Liver (tissue), 9 donors: ENCODE results near the gene PKHD1. TPM values are rescaled to one million over a fixed set of nuclear protein-coding genes. Genes with fewer than 3 reads are reported as not detected.
A peak's percentile ranks its signal among the peaks of the same experiment; 100 is the strongest.

Experiments
- DNase-seq: peaks from one replicate; pipeline ENCODE4 v3.0.0-alpha.2; 2017; ENCODE audit warnings: low spot score
- H3K27ac ChIP-seq, 2 donors: one replicate each; pipeline ENCODE4 v1.7.0; 2013; ENCODE audit warnings: inconsistent platforms in 2 of 2, low read length in 2 of 2, control low read depth in 1 of 2, low read depth in 1 of 2, mild to moderate bottlenecking in 1 of 2
- H3K27me3 ChIP-seq, 4 donors: one replicate each; pipeline versions ENCODE4 v1.6.1 to v1.7.0; 2013; ENCODE audit warnings: low read length in 3 of 4, inconsistent platforms in 1 of 4, mild to moderate bottlenecking in 1 of 4, moderate library complexity in 1 of 4; ENCODE audit not compliant: control insufficient read depth in 4 of 4, insufficient read depth in 4 of 4
- H3K36me3 ChIP-seq, 4 donors: one replicate each; pipeline versions ENCODE4 v1.6.1 to v1.7.0; 2013; ENCODE audit warnings: low read length in 3 of 4, mild to moderate bottlenecking in 3 of 4, low read depth in 1 of 4, moderate library complexity in 1 of 4; ENCODE audit not compliant: control insufficient read depth in 4 of 4, insufficient read depth in 3 of 4
- H3K4me1 ChIP-seq, 4 donors: one replicate each; pipeline versions ENCODE4 v1.6.1 to v1.7.0; 2013; ENCODE audit warnings: low read length in 3 of 4, mild to moderate bottlenecking in 3 of 4, moderate library complexity in 1 of 4; ENCODE audit not compliant: control insufficient read depth in 4 of 4, insufficient read depth in 4 of 4
- H3K4me3 ChIP-seq, 3 donors: one replicate each; pipeline versions ENCODE4 v1.6.1 to v1.7.0; 2013; ENCODE audit warnings: low read length in 3 of 3, control low read depth in 1 of 3, low read depth in 1 of 3, mild to moderate bottlenecking in 1 of 3
- H3K9ac ChIP-seq, 2 donors: one replicate each; pipeline ENCODE4 v1.7.0; 2013; ENCODE audit warnings: low read length in 2 of 2, mild to moderate bottlenecking in 2 of 2, moderate library complexity in 2 of 2, control low read depth in 1 of 2, low read depth in 1 of 2
- H3K9me3 ChIP-seq, 4 donors: one replicate each; pipeline versions ENCODE4 v1.6.1 to v1.7.0; 2013; ENCODE audit warnings: low read length in 3 of 4; ENCODE audit not compliant: control insufficient read depth in 4 of 4
- ATF3 ChIP-seq: IDR thresholded peaks from 2 replicates; pipeline ENCODE4 v1.6.1; 2016; ENCODE audit warnings: antibody characterized with exemption
- EGR1 ChIP-seq, 2 donors: IDR thresholded peaks; 2 replicates each; pipeline ENCODE4 v1.6.1; 2016 to 2018; ENCODE audit warnings: antibody characterized with exemption in 2 of 2, low read depth in 2 of 2
- FOXA1 ChIP-seq: IDR thresholded peaks from 2 replicates; pipeline ENCODE4 v1.6.1; 2016; ENCODE audit warnings: antibody characterized with exemption
- FOXA2 ChIP-seq: IDR thresholded peaks from 2 replicates; pipeline ENCODE4 v1.6.1; 2016; ENCODE audit warnings: antibody characterized with exemption
- HNF4A ChIP-seq, 2 donors: conservative IDR thresholded peaks; 2 replicates each; pipeline ENCODE4 v1.6.1; 2016; ENCODE audit warnings: antibody characterized with exemption in 2 of 2, mild to moderate bottlenecking in 2 of 2
- HNF4G ChIP-seq: IDR thresholded peaks from 2 replicates; pipeline ENCODE4 v1.6.1; 2016; ENCODE audit warnings: antibody characterized with exemption
- JUND ChIP-seq, 2 donors: IDR thresholded peaks; 2 replicates each; pipeline ENCODE4 v1.6.1; 2016; ENCODE audit warnings: antibody characterized with exemption in 2 of 2
- NR2F2 ChIP-seq: IDR thresholded peaks from 2 replicates; pipeline ENCODE4 v1.6.1; 2016; ENCODE audit warnings: antibody characterized with exemption
- RAD21 ChIP-seq, 2 donors: IDR thresholded peaks; 2 replicates each; pipeline ENCODE4 v1.6.1; 2016; ENCODE audit warnings: antibody characterized with exemption in 2 of 2, mild to moderate bottlenecking in 2 of 2
- RXRA ChIP-seq, 2 donors: IDR thresholded peaks; 2 replicates each; pipeline ENCODE4 v1.6.1; 2017 to 2018; ENCODE audit warnings: antibody characterized with exemption in 2 of 2, mild to moderate bottlenecking in 1 of 2
- SP1 ChIP-seq: IDR thresholded peaks from 2 replicates; pipeline ENCODE4 v1.6.1; 2018; ENCODE audit warnings: antibody characterized with exemption, mild to moderate bottlenecking
- TAF1 ChIP-seq: conservative IDR thresholded peaks from 2 replicates; pipeline ENCODE4 v1.6.1; 2016; ENCODE audit warnings: antibody characterized with exemption, mild to moderate bottlenecking
- YY1 ChIP-seq: IDR thresholded peaks from 2 replicates; pipeline ENCODE4 v1.6.1; 2016; ENCODE audit warnings: antibody characterized with exemption, mild to moderate bottlenecking
- WGBS: extraction: QIAGEN DNeasy Blood & Tissue Kit; methylation state at CpG from one replicate; pipeline ENCODE4 v1.1.7; 2013; 5-methylcytosine and 5-hydroxymethylcytosine counted together
- polyA plus RNA-seq, 2 donors: library from polyadenylated mRNA; stranded (reverse) in 1 of 2; unstranded in 1 of 2; fragments of 200-250 nt in 1 of 2; fragments of >200 nt in 1 of 2; fragmentation: Nextera tagmentation in 1 of 2; extraction: Ambion mirVana in 1 of 2; gene quantifications; one replicate each; pipeline versions ENCODE4 v1.2.1 to v1.2.3, GENCODE V29; 2013 to 2015
- total RNA-seq, 2 donors: library from RNA; depleted of rRNA; stranded (reverse); fragments of >200 nt; gene quantifications; one replicate each; pipeline ENCODE4 v1.2.3, GENCODE V29; 2014
- TF ChIP-seq, protein P1 (sequence below): IDR thresholded peaks from 2 replicates; pipeline ENCODE4 v1.6.1; 2016; ENCODE audit warnings: antibody characterized with exemption
- TF ChIP-seq, protein P2 (sequence below): IDR thresholded peaks from 2 replicates; pipeline ENCODE4 v1.6.1; 2016; ENCODE audit warnings: antibody characterized with exemption, mild to moderate bottlenecking
- TF ChIP-seq, protein P3 (sequence below): IDR thresholded peaks from 2 replicates; pipeline ENCODE4 v1.6.1; 2016; ENCODE audit warnings: antibody characterized with exemption
- donor health status: healthy.
- donor health status: healthy.
- donor health status: healthy.
- donor health status: healthy.
- donor health status: healthy.

PKHD1 gene
- total and polyA plus RNA-seq, 4 donors: 0.45 to 10.6 (median 3.2) TPM

- H3K9me3 ChIP-seq: peaks cover 0 to 2% (median 0%) of the 10 kb centered on the region in 4 donors
- no peaks in the 10 kb centered on the region for H3K36me3 ChIP-seq
- no peaks in the 10 kb centered on the region for H3K4me1 ChIP-seq
- TF ChIP-seq RAD21 (IDR thresholded peaks at IDR 0.05) (no peak), SP1 (no peak), RXRA (IDR thresholded peaks at IDR 0.05) (no peak), YY1 (no peak), ATF3 (no peak), HNF4G (no peak), FOXA1 (no peak), NR2F2 (no peak)
- TF ChIP-seq, protein P1, sequence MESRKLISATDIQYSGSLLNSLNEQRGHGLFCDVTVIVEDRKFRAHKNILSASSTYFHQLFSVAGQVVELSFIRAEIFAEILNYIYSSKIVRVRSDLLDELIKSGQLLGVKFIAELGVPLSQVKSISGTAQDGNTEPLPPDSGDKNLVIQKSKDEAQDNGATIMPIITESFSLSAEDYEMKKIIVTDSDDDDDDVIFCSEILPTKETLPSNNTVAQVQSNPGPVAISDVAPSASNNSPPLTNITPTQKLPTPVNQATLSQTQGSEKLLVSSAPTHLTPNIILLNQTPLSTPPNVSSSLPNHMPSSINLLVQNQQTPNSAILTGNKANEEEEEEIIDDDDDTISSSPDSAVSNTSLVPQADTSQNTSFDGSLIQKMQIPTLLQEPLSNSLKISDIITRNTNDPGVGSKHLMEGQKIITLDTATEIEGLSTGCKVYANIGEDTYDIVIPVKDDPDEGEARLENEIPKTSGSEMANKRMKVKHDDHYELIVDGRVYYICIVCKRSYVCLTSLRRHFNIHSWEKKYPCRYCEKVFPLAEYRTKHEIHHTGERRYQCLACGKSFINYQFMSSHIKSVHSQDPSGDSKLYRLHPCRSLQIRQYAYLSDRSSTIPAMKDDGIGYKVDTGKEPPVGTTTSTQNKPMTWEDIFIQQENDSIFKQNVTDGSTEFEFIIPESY: no peak
- no peak for DNase-seq
- no peak overlapping the region for H3K27ac ChIP-seq
- H3K27me3 ChIP-seq: no peaks in the 10 kb centered on the region
- no peak overlapping the region for H3K9ac ChIP-seq
- H3K4me3 ChIP-seq: no peak overlapping the region
- WGBS: 85% methylated on average over 3 of the region's 3 CpGs
Observed at GRCh38 chr6:52115145-52115741, 27.8 kb upstream of the PKHD1 start.

- WGBS: 27% methylated on average over 2 of the region's 2 CpGs
- Histone ChIP-seq H3K36me3 (no peaks in the 10 kb centered on the region), H3K27ac (no peak overlapping the region), H3K9me3 (no peaks in the 10 kb centered on the region), H3K9ac (no peak overlapping the region), H3K4me3 (no peak overlapping the region), H3K27me3 (no peaks in the 10 kb centered on the region), H3K4me1 (peaks cover 0 to 5% (median 4%) of the 10 kb centered on the region in 4 donors)
- peak in 1 of 2 donors; percentile 52 for TF ChIP-seq JUND (IDR thresholded peaks at IDR 0.05)
- TF ChIP-seq TAF1: no peak
- peak in 1 of 2 donors; percentile 29 for TF ChIP-seq HNF4A (conservative IDR thresholded peaks at IDR 0.05)
- no peak for DNase-seq
Observed at GRCh38 chr6:52109171-52109571, 21.8 kb upstream of the PKHD1 start.

- no peaks in the 10 kb centered on the region for H3K27me3 ChIP-seq
- WGBS: 75% methylated on average over 4 of the region's 4 CpGs
- H3K4me3 ChIP-seq: no peak overlapping the region
- H3K27ac ChIP-seq: no peak overlapping the region
- H3K9me3 ChIP-seq: no peaks in the 10 kb centered on the region
- H3K9ac ChIP-seq: no peak overlapping the region
- H3K36me3 ChIP-seq: no peaks in the 10 kb centered on the region
- TF ChIP-seq, protein P2, sequence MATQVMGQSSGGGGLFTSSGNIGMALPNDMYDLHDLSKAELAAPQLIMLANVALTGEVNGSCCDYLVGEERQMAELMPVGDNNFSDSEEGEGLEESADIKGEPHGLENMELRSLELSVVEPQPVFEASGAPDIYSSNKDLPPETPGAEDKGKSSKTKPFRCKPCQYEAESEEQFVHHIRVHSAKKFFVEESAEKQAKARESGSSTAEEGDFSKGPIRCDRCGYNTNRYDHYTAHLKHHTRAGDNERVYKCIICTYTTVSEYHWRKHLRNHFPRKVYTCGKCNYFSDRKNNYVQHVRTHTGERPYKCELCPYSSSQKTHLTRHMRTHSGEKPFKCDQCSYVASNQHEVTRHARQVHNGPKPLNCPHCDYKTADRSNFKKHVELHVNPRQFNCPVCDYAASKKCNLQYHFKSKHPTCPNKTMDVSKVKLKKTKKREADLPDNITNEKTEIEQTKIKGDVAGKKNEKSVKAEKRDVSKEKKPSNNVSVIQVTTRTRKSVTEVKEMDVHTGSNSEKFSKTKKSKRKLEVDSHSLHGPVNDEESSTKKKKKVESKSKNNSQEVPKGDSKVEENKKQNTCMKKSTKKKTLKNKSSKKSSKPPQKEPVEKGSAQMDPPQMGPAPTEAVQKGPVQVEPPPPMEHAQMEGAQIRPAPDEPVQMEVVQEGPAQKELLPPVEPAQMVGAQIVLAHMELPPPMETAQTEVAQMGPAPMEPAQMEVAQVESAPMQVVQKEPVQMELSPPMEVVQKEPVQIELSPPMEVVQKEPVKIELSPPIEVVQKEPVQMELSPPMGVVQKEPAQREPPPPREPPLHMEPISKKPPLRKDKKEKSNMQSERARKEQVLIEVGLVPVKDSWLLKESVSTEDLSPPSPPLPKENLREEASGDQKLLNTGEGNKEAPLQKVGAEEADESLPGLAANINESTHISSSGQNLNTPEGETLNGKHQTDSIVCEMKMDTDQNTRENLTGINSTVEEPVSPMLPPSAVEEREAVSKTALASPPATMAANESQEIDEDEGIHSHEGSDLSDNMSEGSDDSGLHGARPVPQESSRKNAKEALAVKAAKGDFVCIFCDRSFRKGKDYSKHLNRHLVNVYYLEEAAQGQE: no peak
- no peak for TF ChIP-seq TAF1
- TF ChIP-seq, protein P1: no peak
- no peak for TF ChIP-seq HNF4G
- TF ChIP-seq FOXA1: no peak
- no peak for TF ChIP-seq RAD21 (IDR thresholded peaks at IDR 0.05)
- TF ChIP-seq, protein P3, sequence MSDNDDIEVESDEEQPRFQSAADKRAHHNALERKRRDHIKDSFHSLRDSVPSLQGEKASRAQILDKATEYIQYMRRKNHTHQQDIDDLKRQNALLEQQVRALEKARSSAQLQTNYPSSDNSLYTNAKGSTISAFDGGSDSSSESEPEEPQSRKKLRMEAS: no peak
- TF ChIP-seq SP1: no peak
- TF ChIP-seq YY1: no peak
- TF ChIP-seq ATF3: no peak
- TF ChIP-seq HNF4A (conservative IDR thresholded peaks at IDR 0.05): no peak
- TF ChIP-seq NR2F2: no peak
- TF ChIP-seq EGR1 (IDR thresholded peaks at IDR 0.05; ENCODE audit: low read depth in 2 of 2): no peak
- TF ChIP-seq FOXA2: no peak
- DNase-seq: no peak
- peaks cover 0 to 5% (median 4%) of the 10 kb centered on the region in 4 donors for H3K4me1 ChIP-seq
Observed at GRCh38 chr6:52108128-52108527, 20.7 kb upstream of the PKHD1 start.
